GM12878 (cell line): ENCODE results near the gene MMP11. TPM values are rescaled to one million over a fixed set of nuclear protein-coding genes. Genes with fewer than 3 reads are reported as not detected.

Experiments used
- CEBPB ChIP-seq, 2 experiments: fragments of 150-350 bp in 1 of 2; IDR thresholded peaks; 2 replicates each; pipeline ENCODE4 v1.6.1; 2012 to 2014; ENCODE audit warnings: low read depth in 2 of 2, low read length in 2 of 2, borderline replicate concordance in 1 of 2, inconsistent platforms in 1 of 2
- CREM ChIP-seq: IDR thresholded peaks from 2 replicates; pipeline ENCODE4 v1.6.1; 2014; ENCODE audit warnings: antibody characterized with exemption, low read depth
- DPF2 ChIP-seq: fragments of 450-650 bp; IDR thresholded peaks from 2 replicates; pipeline ENCODE4 v1.6.1; 2017; ENCODE audit warnings: mild to moderate bottlenecking
- EP300 ChIP-seq, 2 experiments: fragments of 150-350 bp in 1 of 2; IDR thresholded peaks; 2 replicates each; pipeline ENCODE4 v1.6.1; 2011 to 2012; ENCODE audit warnings: low read depth in 2 of 2, low read length in 2 of 2, borderline replicate concordance in 1 of 2, improper control_type of control experiment in 1 of 2, inconsistent platforms in 1 of 2; ENCODE audit not compliant: control insufficient read depth in 1 of 2
- FOS ChIP-seq: IDR thresholded peaks from 3 replicates; pipeline ENCODE4 v1.6.1; 2011; ENCODE audit warnings: borderline replicate concordance; ENCODE audit not compliant: insufficient read length; ENCODE audit errors: extremely low read depth
- FOXM1 ChIP-seq: IDR thresholded peaks from 2 replicates; pipeline ENCODE4 v1.6.1; 2012; ENCODE audit warnings: low read depth, mild to moderate bottlenecking, inconsistent platforms, low read length, moderate library complexity
- MEF2B ChIP-seq: fragments of 450-650 bp; IDR thresholded peaks from 2 replicates; pipeline ENCODE4 v1.6.1; 2018; ENCODE audit warnings: mild to moderate bottlenecking, moderate library complexity; ENCODE audit not compliant: partially characterized antibody, poor library complexity, severe bottlenecking
- MTA2 ChIP-seq: fragments of 450-650 bp; IDR thresholded peaks from 2 replicates; pipeline ENCODE4 v1.6.1; 2016; ENCODE audit warnings: low read depth, mild to moderate bottlenecking, moderate library complexity
- NRF1 ChIP-seq: conservative IDR thresholded peaks from 2 replicates; pipeline ENCODE4 v1.6.1; 2011; ENCODE audit warnings: mild to moderate bottlenecking, low read depth, low read length, improper control_type of control experiment
- POLR2AphosphoS5 ChIP-seq: IDR thresholded peaks from 2 replicates; pipeline ENCODE4 v1.6.1; 2011; ENCODE audit warnings: mild to moderate bottlenecking, low read length, inconsistent platforms
- POU2F2 ChIP-seq: IDR thresholded peaks from 3 replicates; pipeline ENCODE4 v1.6.1; 2011; ENCODE audit warnings: low read depth, mild to moderate bottlenecking, low read length, borderline replicate concordance
- RAD51 ChIP-seq: fragments of 450-650 bp; IDR thresholded peaks from 2 replicates; pipeline ENCODE4 v1.6.1; 2016; ENCODE audit warnings: moderate library complexity, mild to moderate bottlenecking, inconsistent platforms
- RCOR1 ChIP-seq: conservative IDR thresholded peaks from 2 replicates; pipeline ENCODE4 v1.6.1; 2012; ENCODE audit warnings: low read depth, low read length, improper control_type of control experiment
- RUNX3 ChIP-seq: IDR thresholded peaks from 2 replicates; pipeline ENCODE4 v1.6.1; 2012; ENCODE audit warnings: low read length, inconsistent platforms
- TCF3 ChIP-seq: IDR thresholded peaks from 2 replicates; pipeline ENCODE4 v1.6.1; 2012; ENCODE audit warnings: low read depth, mild to moderate bottlenecking, low read length, borderline replicate concordance; ENCODE audit not compliant: insufficient read depth
- polyA plus RNA-seq, 11 experiments: library from polyadenylated mRNA; depleted of rRNA in 4 of 11; unstranded in 6 of 11; stranded (reverse) in 5 of 11; fragments of >200 nt; fragmentation: Nextera tagmentation in 4 of 11; fragmentation: Illumina TruSeq in 1 of 11; extraction: Ambion mirVana in 4 of 11; extraction: Trizol in 1 of 11; gene quantifications; 1 replicate in 1 of 11; 2 replicates in 10 of 11; pipeline versions ENCODE4 v1.2.1 to v1.2.3, GENCODE V29; 2011 to 2016; ENCODE audit warnings: inconsistent platforms in 2 of 11, missing spikeins in 2 of 11, low read depth in 1 of 11
- total RNA-seq, 4 experiments: library from RNA; depleted of rRNA in 3 of 4; stranded (reverse); fragments of >200 nt in 3 of 4; fragmentation: Illumina TruSeq in 1 of 4; extraction: Trizol in 1 of 4; gene quantifications; 2 replicates each; pipeline versions ENCODE4 v1.2.1 to v1.2.3, GENCODE V29; 2013 to 2021
- TF ChIP-seq, protein P1 (sequence below): IDR thresholded peaks from 2 replicates; pipeline ENCODE4 v1.6.1; 2012; ENCODE audit warnings: low read depth, low read length, improper control_type of control experiment
- TF ChIP-seq, protein P2 (sequence below): fragments of 450-650 bp; IDR thresholded peaks from 2 replicates; pipeline ENCODE4 v1.6.1; 2018; ENCODE audit warnings: borderline replicate concordance, mild to moderate bottlenecking; ENCODE audit not compliant: partially characterized antibody
- TF ChIP-seq, protein P3 (sequence below): fragments of 450-650 bp; IDR thresholded peaks from 2 replicates; pipeline ENCODE4 v1.6.1; 2017; ENCODE audit warnings: mild to moderate bottlenecking, low read depth, inconsistent platforms; ENCODE audit not compliant: poor library complexity, severe bottlenecking
- TF ChIP-seq, protein P4 (sequence below): fragments of 450-650 bp; IDR thresholded peaks from 2 replicates; pipeline ENCODE4 v1.6.1; 2014; ENCODE audit warnings: mild to moderate bottlenecking
- TF ChIP-seq, protein P5 (sequence below): fragments of 450-650 bp; IDR thresholded peaks from 2 replicates; pipeline ENCODE4 v1.6.1; 2016; ENCODE audit warnings: mild to moderate bottlenecking

MMP11 gene
- total and polyA plus RNA-seq, 10 of the 15 experiments (the other 5 are each of a cell fraction or from before 2014, with no cell fraction given), result 0.03 to 1.1 (median 0.31) TPM; not detected in 2

DNA sequence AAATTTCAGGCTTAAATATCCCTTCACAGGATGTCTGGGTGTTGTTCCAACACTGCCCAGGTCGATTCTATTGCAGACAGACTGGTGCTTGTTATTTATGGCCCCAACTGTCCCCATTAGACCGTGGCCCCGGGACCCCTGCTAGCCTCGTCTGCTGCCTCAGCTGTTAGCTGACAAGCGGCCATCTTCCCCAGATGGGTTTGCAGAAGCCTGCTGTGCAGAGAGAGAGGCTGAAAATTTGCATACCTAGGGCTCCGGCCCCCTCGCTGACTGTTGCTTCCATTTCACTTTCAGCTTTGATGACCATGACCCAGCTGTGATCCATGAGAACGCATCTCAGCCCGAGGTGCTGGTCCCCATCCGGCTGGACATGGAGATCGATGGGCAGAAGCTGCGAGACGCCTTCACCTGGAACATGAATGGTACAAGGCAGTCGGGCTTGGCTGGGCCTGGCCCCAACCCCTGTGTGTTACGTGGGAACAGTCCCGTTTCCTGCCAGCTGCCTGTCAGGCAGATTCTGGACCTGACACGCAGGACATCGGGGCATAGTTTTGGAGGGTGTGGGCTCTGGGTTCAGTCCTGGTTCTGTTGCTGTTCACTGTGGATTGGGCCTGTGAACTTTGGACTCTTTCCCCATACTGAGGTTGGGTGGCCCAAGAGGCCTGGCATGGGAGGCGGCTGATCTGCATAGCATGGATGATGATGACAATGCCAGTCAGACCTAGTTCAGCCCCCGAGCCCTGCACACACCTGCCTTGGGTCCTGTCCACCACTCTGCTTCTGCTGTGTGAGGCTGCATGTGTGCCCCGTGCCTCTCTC lies 30.6 kb downstream of the MMP11 start (continued):
- TF ChIP-seq, protein P1, sequence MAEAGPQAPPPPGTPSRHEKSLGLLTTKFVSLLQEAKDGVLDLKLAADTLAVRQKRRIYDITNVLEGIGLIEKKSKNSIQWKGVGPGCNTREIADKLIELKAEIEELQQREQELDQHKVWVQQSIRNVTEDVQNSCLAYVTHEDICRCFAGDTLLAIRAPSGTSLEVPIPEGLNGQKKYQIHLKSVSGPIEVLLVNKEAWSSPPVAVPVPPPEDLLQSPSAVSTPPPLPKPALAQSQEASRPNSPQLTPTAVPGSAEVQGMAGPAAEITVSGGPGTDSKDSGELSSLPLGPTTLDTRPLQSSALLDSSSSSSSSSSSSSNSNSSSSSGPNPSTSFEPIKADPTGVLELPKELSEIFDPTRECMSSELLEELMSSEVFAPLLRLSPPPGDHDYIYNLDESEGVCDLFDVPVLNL, result no peak
- TF ChIP-seq CREM, result no peak
- TF ChIP-seq EP300 (IDR thresholded peaks at IDR 0.05; ENCODE audit: borderline replicate concordance in 1 of 2, control insufficient read depth in 1 of 2, low read depth in 2 of 2, low read length in 2 of 2), result no peak
- TF ChIP-seq RAD51, result no peak
- no peak for TF ChIP-seq FOS
- TF ChIP-seq MEF2B, result no peak
- TF ChIP-seq MTA2, result no peak
- TF ChIP-seq, protein P2, sequence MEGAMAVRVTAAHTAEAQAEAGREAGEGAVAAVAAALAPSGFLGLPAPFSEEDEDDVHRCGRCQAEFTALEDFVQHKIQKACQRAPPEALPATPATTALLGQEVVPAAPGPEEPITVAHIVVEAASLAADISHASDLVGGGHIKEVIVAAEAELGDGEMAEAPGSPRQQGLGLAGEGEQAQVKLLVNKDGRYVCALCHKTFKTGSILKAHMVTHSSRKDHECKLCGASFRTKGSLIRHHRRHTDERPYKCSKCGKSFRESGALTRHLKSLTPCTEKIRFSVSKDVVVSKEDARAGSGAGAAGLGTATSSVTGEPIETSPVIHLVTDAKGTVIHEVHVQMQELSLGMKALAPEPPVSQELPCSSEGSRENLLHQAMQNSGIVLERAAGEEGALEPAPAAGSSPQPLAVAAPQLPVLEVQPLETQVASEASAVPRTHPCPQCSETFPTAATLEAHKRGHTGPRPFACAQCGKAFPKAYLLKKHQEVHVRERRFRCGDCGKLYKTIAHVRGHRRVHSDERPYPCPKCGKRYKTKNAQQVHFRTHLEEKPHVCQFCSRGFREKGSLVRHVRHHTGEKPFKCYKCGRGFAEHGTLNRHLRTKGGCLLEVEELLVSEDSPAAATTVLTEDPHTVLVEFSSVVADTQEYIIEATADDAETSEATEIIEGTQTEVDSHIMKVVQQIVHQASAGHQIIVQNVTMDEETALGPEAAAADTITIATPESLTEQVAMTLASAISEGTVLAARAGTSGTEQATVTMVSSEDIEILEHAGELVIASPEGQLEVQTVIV, result no peak
- TF ChIP-seq, protein P3, sequence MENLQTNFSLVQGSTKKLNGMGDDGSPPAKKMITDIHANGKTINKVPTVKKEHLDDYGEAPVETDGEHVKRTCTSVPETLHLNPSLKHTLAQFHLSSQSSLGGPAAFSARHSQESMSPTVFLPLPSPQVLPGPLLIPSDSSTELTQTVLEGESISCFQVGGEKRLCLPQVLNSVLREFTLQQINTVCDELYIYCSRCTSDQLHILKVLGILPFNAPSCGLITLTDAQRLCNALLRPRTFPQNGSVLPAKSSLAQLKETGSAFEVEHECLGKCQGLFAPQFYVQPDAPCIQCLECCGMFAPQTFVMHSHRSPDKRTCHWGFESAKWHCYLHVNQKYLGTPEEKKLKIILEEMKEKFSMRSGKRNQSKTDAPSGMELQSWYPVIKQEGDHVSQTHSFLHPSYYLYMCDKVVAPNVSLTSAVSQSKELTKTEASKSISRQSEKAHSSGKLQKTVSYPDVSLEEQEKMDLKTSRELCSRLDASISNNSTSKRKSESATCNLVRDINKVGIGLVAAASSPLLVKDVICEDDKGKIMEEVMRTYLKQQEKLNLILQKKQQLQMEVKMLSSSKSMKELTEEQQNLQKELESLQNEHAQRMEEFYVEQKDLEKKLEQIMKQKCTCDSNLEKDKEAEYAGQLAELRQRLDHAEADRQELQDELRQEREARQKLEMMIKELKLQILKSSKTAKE, result no peak
- TF ChIP-seq RCOR1, result no peak
- TF ChIP-seq POU2F2, result peak; percentile 99
- TF ChIP-seq, protein P4, sequence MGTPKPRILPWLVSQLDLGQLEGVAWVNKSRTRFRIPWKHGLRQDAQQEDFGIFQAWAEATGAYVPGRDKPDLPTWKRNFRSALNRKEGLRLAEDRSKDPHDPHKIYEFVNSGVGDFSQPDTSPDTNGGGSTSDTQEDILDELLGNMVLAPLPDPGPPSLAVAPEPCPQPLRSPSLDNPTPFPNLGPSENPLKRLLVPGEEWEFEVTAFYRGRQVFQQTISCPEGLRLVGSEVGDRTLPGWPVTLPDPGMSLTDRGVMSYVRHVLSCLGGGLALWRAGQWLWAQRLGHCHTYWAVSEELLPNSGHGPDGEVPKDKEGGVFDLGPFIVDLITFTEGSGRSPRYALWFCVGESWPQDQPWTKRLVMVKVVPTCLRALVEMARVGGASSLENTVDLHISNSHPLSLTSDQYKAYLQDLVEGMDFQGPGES, result no peak
- TF ChIP-seq, protein P5, sequence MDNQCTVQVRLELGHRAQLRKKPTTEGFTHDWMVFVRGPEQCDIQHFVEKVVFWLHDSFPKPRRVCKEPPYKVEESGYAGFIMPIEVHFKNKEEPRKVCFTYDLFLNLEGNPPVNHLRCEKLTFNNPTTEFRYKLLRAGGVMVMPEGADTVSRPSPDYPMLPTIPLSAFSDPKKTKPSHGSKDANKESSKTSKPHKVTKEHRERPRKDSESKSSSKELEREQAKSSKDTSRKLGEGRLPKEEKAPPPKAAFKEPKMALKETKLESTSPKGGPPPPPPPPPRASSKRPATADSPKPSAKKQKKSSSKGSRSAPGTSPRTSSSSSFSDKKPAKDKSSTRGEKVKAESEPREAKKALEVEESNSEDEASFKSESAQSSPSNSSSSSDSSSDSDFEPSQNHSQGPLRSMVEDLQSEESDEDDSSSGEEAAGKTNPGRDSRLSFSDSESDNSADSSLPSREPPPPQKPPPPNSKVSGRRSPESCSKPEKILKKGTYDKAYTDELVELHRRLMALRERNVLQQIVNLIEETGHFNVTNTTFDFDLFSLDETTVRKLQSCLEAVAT, result no peak
- peak; percentile 56; the same call in 1 of the 2 replicates for TF ChIP-seq TCF3
- TF ChIP-seq FOXM1, result no peak
- TF ChIP-seq CEBPB (IDR thresholded peaks at IDR 0.05; ENCODE audit: borderline replicate concordance in 1 of 2, low read depth in 2 of 2, low read length in 2 of 2), result no peak
- 0 out of 2 replicates have a peak, but pooled peaks have one; percentile 44 for TF ChIP-seq DPF2
- no peak for TF ChIP-seq RUNX3
- no peak for TF ChIP-seq NRF1
- TF ChIP-seq POLR2AphosphoS5, result peak; percentile 78
